DMS153 treated with DMSO at 0.1 percent for 48 hours (cell line): ENCODE data around the gene ANGPTL7.

ENCODE experiments used
- DNase-seq: peaks from one replicate; lab custom pipeline; 2025; ENCODE audit not compliant: unreplicated experiment; lab: John Stamatoyannopoulos, UW

ANGPTL7 gene

GRCh38 chr1:11198851-11199594 lies 9.9 kb downstream of the ANGPTL7 start:
- no peak for DNase-seq

- DNase-seq, result no peak
These were observed 15.4 kb downstream of the ANGPTL7 start for GRCh38 chr1:11204396-11205190.

- DNase-seq, result no peak
These were observed 18.9 kb downstream of the ANGPTL7 start for GRCh38 chr1:11207898-11208611.

DNA sequence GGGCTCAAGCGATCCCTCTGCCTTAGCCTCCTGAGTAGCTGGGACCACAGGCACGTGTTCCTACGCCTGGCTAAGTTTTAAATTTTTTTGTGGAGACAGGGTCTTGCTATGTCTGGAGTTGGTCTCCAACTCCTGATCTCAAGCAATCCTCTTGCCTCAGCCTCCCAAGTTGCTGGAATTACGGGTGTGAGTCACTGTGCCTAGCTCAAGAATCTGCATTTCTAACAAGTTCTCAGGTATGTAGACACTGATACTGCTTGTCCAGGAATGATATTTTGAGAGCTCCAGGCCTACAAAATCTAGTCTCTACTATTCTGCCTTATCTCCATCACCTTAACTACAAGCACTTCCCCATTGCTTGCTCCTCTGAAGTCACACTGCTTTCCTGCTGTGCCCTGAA lies 22.3 kb downstream of the ANGPTL7 start:
- no peak for DNase-seq

DNA sequence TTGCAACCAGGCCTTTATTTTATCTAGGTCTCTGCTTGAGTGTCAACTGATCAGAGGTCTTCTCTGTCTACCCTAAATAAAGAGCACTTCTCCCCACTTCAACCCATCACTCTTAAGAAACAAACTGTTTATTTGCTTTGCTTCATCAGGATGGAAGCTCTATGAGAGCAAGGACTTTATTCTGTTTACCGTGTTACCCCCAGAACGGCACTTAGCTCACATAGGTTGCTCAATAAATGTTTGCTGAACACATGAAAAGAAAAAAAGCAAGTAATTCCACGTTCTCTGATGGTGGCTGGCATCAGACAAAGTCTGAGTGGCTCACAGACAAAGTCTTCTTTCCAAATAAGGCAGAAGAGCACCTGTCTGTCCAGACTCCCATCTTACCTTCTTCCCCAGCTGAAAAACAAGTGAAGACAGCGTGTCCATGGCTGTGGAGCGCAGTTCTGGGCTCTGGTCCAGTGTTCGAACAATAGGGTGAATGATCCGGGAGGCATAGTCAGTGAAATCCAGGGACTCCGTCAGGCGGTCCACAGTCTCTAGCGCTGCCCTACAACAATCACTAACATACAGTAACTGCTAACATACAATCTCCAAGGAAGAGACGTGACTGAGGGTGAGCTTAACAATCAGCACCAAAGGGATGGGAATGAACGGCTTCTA lies 22.9 kb downstream of the ANGPTL7 start:
- DNase-seq, result no peak

GRCh38 chr1:11214698-11215380 lies 25.7 kb downstream of the ANGPTL7 start:
- DNase-seq, result no peak

DNA sequence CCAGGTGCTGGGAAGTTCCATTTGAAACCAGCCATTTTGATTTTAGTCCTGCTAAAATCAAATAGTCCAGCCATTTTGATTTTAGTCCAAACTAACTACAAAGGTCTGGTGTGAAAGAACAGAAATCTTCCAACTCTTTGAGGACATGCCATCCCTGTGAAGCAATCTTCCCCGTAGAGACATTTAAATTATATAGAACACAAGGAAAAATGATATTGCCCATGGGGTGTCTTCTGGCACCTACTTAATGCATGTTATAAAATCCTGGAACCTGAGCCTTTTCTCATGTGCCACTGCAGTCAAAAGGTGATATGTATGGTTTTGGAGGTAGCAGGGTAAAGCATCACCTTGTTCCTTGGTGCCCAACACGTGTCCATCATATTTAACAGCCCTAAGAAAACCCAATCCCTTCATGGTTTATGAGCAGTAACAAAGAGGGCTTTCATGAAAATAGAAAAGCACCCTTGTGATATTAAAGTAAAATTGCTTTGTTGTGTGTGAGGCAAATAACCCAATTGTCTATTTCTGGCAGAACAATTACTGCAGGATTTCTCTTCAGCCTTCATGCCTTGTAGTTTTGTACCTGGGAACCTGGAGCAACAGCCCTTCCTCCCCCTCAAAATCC lies 26.3 kb downstream of the ANGPTL7 start:
- no peak for DNase-seq

DNA sequence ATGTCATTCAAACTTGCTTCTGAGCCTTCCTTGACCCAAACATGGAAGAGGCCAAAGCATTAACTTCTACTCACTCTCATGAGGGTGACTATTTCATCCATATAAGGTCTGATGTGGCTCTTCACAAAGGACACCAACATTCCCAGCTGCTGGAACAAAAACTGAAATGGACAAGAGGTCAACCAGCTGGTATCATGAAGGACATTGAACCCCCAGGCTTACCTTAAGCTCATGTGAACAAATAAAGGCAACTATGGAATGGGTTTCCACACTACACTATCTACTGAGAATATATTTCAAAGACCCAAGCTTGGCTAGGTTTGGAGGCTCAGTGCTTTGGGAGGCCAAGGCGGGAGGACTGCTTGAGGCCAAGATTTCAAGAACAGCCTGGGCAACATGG lies 26.9 kb downstream of the ANGPTL7 start:
- no peak for DNase-seq

DNA sequence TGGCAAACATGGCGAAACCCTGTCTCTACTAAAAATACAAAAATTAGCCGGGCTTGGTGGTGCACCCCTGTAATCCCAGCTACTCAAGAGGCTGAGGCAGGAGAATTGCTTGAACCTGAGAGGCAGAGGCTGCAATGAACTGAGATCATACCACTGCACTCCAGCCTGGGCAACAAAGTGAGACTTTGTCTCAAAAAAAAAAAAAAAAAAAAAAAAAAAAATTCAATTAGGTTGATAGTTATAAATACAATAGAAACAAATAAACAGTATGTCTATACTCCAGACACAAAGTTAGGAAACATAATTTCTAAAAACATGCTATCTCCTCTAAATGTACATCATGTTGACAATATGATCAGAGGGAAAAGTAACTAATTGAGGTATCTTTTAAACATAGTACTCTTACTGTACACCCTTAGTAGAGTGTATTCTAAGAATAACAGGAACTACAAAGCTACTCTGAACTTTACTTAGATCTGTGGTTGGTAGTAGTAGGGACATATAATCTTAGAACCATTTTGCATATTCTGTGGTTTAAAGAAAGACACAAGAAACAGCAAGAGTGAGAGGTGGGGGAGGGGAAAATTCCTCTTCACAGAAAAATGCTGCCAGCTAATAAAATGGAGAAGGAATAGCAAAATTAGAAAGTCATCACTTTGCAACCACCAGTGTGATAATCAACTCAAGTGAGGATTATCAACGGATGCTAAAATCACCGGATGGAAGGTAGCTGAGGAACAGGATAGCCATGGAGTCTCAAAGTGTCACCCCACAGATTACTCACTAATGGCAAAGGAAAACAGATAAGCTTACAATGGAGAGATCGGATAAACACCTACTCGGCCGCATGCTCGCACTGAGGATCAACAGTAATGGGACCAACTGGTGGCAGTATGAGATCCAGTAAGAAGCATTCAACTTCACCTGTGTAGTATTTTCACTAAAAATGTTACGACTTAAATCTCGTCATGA lies 38.2 kb downstream of the ANGPTL7 start:
- no peak for DNase-seq

DNA sequence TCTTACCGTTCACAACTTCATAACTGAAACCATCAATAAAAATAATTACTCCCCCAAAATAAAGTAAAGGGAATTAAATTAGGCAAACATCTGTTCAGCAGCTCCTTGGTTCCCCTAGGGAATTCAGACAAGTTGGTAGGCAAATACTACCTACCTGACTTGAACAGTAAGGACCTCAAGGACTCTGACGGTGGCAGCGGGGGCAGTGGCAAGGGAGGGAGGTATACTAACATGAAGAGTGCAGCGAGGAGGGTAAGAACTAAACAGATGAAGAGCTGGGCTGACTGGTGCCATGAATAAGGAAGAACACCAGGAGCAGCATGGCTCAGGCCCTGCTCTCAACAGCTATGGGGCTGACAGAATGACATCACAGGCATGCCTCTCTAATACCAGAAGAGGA lies 40.0 kb downstream of the ANGPTL7 start:
- DNase-seq, result no peak

DNA sequence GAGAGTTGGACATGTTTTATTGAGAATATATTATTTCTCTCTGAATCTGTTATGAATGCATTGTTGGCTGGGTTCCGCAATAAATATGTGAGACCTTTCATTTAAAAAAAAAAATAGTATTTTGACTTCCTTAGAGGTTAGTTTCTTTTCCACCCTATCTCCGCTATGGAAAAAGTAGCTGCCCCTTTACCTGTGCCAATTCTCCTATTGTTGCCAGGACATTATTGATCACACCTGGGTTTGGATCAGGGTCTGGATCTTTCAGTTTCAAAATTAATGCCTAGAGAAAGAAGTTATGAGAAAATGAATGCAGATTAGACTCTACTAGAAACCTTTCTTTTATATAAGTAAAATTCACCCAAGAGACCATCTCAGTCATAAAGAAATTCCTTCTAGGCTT lies 44.1 kb downstream of the ANGPTL7 start:
- DNase-seq, result no peak

GRCh38 chr1:11237356-11237755 lies 48.2 kb downstream of the ANGPTL7 start:
- no peak for DNase-seq

DNA sequence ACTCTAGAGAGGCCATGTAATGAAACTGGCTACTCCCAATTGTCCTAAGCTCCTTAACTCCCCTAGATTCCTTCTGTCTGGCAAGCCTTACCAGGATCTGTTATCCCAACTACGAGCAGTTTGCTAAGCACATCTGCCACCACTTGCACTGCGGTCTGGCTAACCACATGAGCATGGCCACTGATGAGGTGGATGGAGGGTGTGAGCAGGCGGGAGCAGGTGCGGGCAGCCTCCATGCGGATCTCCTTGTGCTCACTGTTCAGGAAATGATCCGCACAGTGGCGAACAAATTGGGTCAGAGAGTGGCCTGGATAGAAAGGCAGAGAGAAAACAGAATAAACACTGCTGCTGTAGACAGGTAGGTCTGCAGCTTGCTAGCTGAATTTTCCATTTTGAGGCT lies 49.2 kb downstream of the ANGPTL7 start:
- no peak for DNase-seq

- DNase-seq, result no peak
These were observed 56.1 kb downstream of the ANGPTL7 start for GRCh38 chr1:11245248-11245647.
